Breast epithelium (tissue), 3 donors: ENCODE data around the gene LIMS4.
"Not testable (repeated sequence)": the region's sequence is repeated elsewhere in the genome, so short reads cannot be mapped to it uniquely, and the experiment has no call there.

Experiments
- POLR2AphosphoS5 ChIP-seq, 3 donors: sonication (generic); formaldehyde crosslinking; IDR thresholded peaks; one replicate each; pipeline ENCODE4 v1.6.1; 2017; ENCODE audit warnings: antibody characterized with exemption in 3 of 3
- TF ChIP-seq, protein P1 (sequence below), 3 donors: fragments of 450-650 bp; IDR thresholded peaks; one replicate each; pipeline ENCODE4 v1.5.1; 2016 to 2017; ENCODE audit warnings: antibody characterized with exemption in 3 of 3, mild to moderate bottlenecking in 3 of 3, moderate library complexity in 3 of 3

- TF ChIP-seq, protein P1, sequence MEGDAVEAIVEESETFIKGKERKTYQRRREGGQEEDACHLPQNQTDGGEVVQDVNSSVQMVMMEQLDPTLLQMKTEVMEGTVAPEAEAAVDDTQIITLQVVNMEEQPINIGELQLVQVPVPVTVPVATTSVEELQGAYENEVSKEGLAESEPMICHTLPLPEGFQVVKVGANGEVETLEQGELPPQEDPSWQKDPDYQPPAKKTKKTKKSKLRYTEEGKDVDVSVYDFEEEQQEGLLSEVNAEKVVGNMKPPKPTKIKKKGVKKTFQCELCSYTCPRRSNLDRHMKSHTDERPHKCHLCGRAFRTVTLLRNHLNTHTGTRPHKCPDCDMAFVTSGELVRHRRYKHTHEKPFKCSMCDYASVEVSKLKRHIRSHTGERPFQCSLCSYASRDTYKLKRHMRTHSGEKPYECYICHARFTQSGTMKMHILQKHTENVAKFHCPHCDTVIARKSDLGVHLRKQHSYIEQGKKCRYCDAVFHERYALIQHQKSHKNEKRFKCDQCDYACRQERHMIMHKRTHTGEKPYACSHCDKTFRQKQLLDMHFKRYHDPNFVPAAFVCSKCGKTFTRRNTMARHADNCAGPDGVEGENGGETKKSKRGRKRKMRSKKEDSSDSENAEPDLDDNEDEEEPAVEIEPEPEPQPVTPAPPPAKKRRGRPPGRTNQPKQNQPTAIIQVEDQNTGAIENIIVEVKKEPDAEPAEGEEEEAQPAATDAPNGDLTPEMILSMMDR (IDR thresholded peaks at IDR 0.05), result not testable (repeated sequence)
- not testable (repeated sequence) for TF ChIP-seq POLR2AphosphoS5 (IDR thresholded peaks at IDR 0.05)
These were observed 2.3 kb upstream of the LIMS4 start for GRCh38 chr2:110474898-110475297.
